Ishikawa (cell line): ENCODE measurements around the gene EIF5.

Source experiments
- TF ChIP-seq, protein P1 (sequence below): IDR thresholded peaks from 2 replicates; pipeline ENCODE4 v1.6.1; 2012
- TF ChIP-seq, protein P2 (sequence below): IDR thresholded peaks from 2 replicates; pipeline ENCODE4 v1.6.1; 2012; ENCODE audit warnings: low read depth, mild to moderate bottlenecking

DNA sequence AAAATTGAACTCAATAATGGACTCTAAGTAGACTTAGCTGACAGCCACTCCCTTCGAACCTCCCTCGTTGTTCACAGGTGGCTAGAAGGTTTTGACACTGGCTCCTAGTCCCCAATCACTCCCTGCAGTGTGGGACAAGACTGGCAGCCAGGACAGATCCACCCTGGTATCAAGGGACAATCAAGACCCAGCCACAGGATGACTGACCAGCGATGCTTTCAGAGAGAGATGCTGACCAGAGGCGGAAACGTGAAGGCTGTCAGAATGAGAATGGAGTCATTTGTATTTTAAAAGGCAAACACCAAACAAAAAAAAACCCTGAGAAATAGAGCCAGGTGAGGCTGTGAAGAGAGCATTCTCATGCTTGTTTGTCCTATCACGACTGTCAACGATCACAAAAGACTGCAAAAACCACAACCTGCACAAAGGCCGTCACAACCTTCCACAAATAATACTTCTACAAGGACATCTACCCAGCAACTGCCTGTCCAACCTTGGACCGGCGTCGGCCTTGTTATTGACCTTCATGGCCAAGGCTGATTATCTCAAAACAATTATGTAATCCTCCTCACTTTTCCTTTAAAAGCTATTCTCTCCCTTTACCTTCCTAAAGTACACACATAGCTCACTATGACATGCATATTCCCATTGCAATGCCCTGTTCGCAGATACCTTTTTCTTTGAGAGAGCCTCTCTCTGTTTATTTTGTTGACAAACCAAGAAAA, 13.2 kb downstream of the EIF5 start:
- TF ChIP-seq, protein P1, sequence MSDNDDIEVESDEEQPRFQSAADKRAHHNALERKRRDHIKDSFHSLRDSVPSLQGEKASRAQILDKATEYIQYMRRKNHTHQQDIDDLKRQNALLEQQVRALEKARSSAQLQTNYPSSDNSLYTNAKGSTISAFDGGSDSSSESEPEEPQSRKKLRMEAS: no peak
- TF ChIP-seq, protein P2, sequence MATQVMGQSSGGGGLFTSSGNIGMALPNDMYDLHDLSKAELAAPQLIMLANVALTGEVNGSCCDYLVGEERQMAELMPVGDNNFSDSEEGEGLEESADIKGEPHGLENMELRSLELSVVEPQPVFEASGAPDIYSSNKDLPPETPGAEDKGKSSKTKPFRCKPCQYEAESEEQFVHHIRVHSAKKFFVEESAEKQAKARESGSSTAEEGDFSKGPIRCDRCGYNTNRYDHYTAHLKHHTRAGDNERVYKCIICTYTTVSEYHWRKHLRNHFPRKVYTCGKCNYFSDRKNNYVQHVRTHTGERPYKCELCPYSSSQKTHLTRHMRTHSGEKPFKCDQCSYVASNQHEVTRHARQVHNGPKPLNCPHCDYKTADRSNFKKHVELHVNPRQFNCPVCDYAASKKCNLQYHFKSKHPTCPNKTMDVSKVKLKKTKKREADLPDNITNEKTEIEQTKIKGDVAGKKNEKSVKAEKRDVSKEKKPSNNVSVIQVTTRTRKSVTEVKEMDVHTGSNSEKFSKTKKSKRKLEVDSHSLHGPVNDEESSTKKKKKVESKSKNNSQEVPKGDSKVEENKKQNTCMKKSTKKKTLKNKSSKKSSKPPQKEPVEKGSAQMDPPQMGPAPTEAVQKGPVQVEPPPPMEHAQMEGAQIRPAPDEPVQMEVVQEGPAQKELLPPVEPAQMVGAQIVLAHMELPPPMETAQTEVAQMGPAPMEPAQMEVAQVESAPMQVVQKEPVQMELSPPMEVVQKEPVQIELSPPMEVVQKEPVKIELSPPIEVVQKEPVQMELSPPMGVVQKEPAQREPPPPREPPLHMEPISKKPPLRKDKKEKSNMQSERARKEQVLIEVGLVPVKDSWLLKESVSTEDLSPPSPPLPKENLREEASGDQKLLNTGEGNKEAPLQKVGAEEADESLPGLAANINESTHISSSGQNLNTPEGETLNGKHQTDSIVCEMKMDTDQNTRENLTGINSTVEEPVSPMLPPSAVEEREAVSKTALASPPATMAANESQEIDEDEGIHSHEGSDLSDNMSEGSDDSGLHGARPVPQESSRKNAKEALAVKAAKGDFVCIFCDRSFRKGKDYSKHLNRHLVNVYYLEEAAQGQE: no peak
